ENCODE data around the gene ID3.
A peak's percentile ranks its signal among the peaks of the same experiment; 100 is the strongest.

Gene ID3

DNA sequence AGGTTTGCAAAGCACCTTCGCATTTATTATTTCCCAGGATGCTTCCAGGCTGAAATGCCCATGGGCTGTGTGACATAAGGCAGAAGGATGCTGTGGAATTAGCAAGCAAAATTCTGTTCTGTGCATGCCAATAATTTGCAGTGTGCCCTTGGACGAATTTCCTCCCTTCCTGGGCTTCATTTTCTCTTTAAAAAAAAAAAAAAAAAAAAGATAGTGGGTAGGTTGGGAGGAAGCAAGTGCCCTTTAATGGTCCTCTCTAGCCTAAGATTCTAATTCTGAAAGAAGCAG is 2.5 kb upstream of the ID3 start:
- Histone ChIP-seq H3F3A (ENCODE audit: control insufficient read depth, insufficient read depth) (peaks cover 54% of the 10 kb centered on the region), H3K9me2 (replicated peaks; ENCODE audit: control insufficient read depth, low read length) (no peaks in the 10 kb centered on the region), H3K27ac (ENCODE audit: low read depth, low read length) (no peak overlapping the region), H3K9me3 (ENCODE audit: control insufficient read depth, insufficient read depth, low read length) (no peaks in the 10 kb centered on the region), H3K4me1 (ENCODE audit: control insufficient read depth, low read length) (peaks cover 64% of the 10 kb centered on the region), H3K4me3 (ENCODE audit: low read length) (no peak overlapping the region; the same call in 1 of the 2 replicates), H4K20me1 (ENCODE audit: control insufficient read depth, insufficient read depth, low read depth, low read length) (peaks cover 20% of the 10 kb centered on the region), H3K4me2 (ENCODE audit: low read length) (peak overlapping the region; percentile 59; the same call in 1 of the 2 replicates), H3K27me3 (ENCODE audit: control insufficient read depth, low read length) (no peaks in the 10 kb centered on the region; the same call in 1 of the 2 replicates), H3K79me2 (ENCODE audit: control insufficient read depth, low read length) (peaks cover 28% of the 10 kb centered on the region), H3K36me3 (ENCODE audit: control insufficient read depth, low read length) (peaks cover 25% of the 10 kb centered on the region)
- TF ChIP-seq, protein P1, sequence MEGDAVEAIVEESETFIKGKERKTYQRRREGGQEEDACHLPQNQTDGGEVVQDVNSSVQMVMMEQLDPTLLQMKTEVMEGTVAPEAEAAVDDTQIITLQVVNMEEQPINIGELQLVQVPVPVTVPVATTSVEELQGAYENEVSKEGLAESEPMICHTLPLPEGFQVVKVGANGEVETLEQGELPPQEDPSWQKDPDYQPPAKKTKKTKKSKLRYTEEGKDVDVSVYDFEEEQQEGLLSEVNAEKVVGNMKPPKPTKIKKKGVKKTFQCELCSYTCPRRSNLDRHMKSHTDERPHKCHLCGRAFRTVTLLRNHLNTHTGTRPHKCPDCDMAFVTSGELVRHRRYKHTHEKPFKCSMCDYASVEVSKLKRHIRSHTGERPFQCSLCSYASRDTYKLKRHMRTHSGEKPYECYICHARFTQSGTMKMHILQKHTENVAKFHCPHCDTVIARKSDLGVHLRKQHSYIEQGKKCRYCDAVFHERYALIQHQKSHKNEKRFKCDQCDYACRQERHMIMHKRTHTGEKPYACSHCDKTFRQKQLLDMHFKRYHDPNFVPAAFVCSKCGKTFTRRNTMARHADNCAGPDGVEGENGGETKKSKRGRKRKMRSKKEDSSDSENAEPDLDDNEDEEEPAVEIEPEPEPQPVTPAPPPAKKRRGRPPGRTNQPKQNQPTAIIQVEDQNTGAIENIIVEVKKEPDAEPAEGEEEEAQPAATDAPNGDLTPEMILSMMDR (IDR thresholded peaks at IDR 0.05; ENCODE audit: low read depth, low read length, poor library complexity, severe bottlenecking) = no peak
- TF ChIP-seq EZH2phosphoT487 (IDR thresholded peaks at IDR 0.05; ENCODE audit: borderline replicate concordance, low read length) = no peak

DNA sequence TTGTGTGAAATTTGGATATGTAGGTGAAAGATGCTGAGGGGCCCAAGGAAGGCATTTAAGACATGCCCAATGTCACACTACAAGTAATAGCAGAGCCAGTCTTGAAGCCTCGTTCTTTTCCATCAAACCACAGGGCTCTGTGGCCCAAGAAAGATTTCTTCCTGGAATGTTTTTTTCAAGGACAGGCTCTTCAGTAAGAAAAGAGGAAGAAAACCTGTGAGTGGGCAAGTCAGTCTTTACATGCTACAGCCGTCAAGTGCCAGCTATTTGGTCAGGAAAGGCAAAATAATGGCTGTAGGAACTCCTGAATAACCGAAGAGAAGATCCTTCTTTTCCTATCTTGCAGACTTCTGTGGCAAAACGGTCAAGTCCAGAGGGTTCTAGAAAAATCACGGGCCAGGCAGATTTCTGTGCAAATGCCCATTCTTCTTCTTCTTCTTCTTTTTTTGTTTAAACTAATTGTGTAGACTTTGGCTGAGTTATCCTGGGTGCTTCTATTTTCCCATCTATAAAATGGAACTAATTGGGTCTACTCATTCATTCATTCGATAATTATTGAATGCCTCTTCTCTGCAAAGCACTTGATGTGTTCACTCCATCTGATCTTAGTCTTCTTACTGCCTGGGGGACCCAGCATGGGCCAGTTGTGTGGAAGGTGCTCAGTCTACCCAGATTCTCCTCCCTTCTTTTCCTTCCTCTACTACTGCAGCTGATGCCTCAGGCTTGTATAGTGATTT is 1.9 kb upstream of the ID3 start:
- H3K36me3 ChIP-seq (ENCODE audit: control insufficient read depth, low read length) = peaks cover 30% of the 10 kb centered on the region
- peaks cover 32% of the 10 kb centered on the region for H3K79me2 ChIP-seq (ENCODE audit: control insufficient read depth, low read length)
- peaks cover 55% of the 10 kb centered on the region for H3F3A ChIP-seq (ENCODE audit: control insufficient read depth, insufficient read depth)
- no peak for TF ChIP-seq EZH2phosphoT487 (IDR thresholded peaks at IDR 0.05; ENCODE audit: borderline replicate concordance, low read length)
- TF ChIP-seq, protein P1 (IDR thresholded peaks at IDR 0.05; ENCODE audit: low read depth, low read length, poor library complexity, severe bottlenecking) = no peak
- peaks cover 20% of the 10 kb centered on the region for H4K20me1 ChIP-seq (ENCODE audit: control insufficient read depth, insufficient read depth, low read depth, low read length)
- no peaks in the 10 kb centered on the region for H3K9me2 ChIP-seq (replicated peaks; ENCODE audit: control insufficient read depth, low read length)
- no peak overlapping the region for H3K27ac ChIP-seq (ENCODE audit: low read depth, low read length)
- H3K27me3 ChIP-seq (ENCODE audit: control insufficient read depth, low read length) = no peaks in the 10 kb centered on the region; the same call in 1 of the 2 replicates
- no peak overlapping the region for H3K4me3 ChIP-seq (ENCODE audit: low read length)
- peaks cover 64% of the 10 kb centered on the region for H3K4me1 ChIP-seq (ENCODE audit: control insufficient read depth, low read length)
- no peaks in the 10 kb centered on the region for H3K9me3 ChIP-seq (ENCODE audit: control insufficient read depth, insufficient read depth, low read length)
- H3K4me2 ChIP-seq (ENCODE audit: low read length) = no peak overlapping the region

DNA sequence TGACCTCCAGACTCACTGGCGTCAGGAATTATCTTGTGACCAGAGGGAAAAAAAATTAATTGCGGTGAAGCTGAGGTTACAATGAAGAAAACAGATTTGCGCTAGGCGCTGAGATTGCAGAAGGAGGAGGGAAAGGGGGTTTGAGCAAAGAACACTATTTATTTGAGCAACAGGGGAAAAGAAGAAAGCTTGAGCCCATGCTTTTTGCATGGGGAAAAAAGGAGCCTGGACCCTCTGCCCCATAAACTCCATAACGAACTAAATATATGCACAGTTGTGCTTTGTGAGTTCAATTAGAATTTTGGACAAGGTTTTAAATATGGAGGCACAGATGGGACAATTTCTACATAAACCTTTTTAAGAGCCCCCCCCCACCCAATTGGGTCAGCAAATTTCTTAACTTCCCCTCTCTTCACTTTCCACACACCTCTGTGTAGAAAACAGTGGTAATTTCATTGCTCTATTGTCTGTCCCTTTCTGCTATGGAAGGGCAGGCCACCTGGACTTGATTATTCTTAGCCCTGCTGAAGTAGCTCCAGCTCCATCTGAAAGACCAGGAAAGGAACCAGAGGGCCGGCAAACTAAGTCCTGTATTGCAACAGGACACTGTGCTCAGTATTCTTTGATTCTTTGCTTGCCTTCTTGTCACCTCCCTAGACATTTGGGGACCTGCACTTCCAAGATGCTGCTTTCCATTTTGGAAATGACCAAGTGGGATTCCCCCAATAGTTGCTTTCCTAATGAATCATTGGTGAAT is 862 bp upstream of the ID3 start:
- Histone ChIP-seq H3K27ac (ENCODE audit: low read depth, low read length) (peak overlapping the region; percentile 45), H3K4me3 (ENCODE audit: low read length) (peak overlapping the region; percentile 93)

More for the DNA sequence above, 862 bp upstream of the ID3 start:
- H3F3A ChIP-seq (ENCODE audit: control insufficient read depth, insufficient read depth) = peaks cover 57% of the 10 kb centered on the region
- TF ChIP-seq, protein P1 (IDR thresholded peaks at IDR 0.05; ENCODE audit: low read depth, low read length, poor library complexity, severe bottlenecking) = no peak
- no peak for TF ChIP-seq EZH2phosphoT487 (IDR thresholded peaks at IDR 0.05; ENCODE audit: borderline replicate concordance, low read length)
- H3K79me2 ChIP-seq (ENCODE audit: control insufficient read depth, low read length) = peaks cover 38% of the 10 kb centered on the region
- peaks cover 20% of the 10 kb centered on the region for H4K20me1 ChIP-seq (ENCODE audit: control insufficient read depth, insufficient read depth, low read depth, low read length)
- peak overlapping the region; percentile 93 for H3K4me2 ChIP-seq (ENCODE audit: low read length)
- H3K36me3 ChIP-seq (ENCODE audit: control insufficient read depth, low read length) = peaks cover 40% of the 10 kb centered on the region
- H3K9me3 ChIP-seq (ENCODE audit: control insufficient read depth, insufficient read depth, low read length) = no peaks in the 10 kb centered on the region
- no peaks in the 10 kb centered on the region for H3K9me2 ChIP-seq (replicated peaks; ENCODE audit: control insufficient read depth, low read length)
- H3K27me3 ChIP-seq (ENCODE audit: control insufficient read depth, low read length) = no peaks in the 10 kb centered on the region; the same call in 1 of the 2 replicates
- H3K4me1 ChIP-seq (ENCODE audit: control insufficient read depth, low read length) = peaks cover 66% of the 10 kb centered on the region
